Superior temporal gyrus (tissue), 1 donor: ENCODE results near the gene ZNHIT1.
"Not testable (repeated sequence)": the region's sequence is repeated elsewhere in the genome, so short reads cannot be mapped to it uniquely, and the experiment has no call there.

Source experiments
- DNase-seq: peaks from one replicate; pipeline ENCODE4 v3.0.0-alpha.2; 2016; ENCODE audit errors: extremely low spot score

The ZNHIT1 gene

DNA sequence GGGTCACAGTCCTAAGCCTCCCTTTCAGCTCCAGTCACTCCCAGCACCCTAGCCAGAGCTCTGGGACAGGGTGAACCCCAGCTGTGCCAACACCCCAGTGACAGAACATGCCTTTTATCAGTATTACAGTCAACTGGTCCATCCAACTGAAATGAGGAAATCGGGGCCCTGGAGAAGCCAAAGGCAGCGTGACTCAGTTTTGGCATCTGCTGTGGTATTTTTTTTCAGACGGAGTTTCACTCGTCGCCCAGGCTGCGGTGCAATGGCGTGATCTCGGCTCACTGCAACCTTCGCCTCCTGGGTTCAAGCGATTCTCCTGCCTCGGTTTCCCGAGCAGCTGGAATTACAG, 23.0 kb downstream of the ZNHIT1 start:
- no peak for DNase-seq

DNA sequence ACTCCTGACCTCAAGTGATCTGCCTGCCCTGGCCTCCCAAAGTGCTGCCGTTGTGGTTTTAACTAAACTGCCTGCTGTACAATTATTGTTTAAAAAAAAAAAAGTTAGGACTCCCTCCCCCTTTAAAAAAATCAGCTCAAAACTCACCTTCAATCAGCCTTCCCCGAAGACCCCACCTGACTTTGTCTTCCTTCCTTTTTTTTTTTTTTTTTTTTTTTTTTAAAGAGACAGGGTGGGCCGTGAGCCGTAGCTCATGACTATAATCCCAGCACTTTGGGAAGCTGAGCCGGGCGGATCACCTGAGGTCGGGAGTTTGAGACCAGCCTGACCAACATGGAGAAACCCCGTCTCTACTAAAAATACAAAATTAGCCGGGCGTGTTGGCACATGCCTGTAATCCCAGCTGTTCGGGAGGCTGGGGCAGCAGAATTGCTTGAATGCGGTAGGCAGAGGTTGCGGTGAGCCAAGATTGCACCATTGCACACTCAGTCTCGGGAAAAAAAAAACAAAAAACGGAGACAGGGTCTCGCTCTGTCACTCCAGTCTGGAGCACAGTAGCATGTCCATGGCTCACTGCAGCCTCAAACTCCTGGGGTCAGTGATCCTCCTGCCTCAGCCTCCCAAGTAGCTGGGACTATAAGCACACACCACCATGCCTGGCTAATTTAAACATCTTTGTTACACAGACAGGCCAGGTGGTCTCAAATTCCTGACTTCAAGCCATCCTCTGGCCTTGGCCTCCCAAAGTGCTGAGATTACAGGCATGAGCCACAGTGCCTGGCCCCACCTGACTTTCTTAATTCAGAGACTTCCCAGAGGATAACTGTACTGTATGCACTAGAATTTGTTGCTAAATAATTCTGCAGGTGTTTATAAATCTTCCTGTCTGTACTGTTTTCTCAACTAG, 23.7 kb downstream of the ZNHIT1 start:
- DNase-seq = no peak

DNA sequence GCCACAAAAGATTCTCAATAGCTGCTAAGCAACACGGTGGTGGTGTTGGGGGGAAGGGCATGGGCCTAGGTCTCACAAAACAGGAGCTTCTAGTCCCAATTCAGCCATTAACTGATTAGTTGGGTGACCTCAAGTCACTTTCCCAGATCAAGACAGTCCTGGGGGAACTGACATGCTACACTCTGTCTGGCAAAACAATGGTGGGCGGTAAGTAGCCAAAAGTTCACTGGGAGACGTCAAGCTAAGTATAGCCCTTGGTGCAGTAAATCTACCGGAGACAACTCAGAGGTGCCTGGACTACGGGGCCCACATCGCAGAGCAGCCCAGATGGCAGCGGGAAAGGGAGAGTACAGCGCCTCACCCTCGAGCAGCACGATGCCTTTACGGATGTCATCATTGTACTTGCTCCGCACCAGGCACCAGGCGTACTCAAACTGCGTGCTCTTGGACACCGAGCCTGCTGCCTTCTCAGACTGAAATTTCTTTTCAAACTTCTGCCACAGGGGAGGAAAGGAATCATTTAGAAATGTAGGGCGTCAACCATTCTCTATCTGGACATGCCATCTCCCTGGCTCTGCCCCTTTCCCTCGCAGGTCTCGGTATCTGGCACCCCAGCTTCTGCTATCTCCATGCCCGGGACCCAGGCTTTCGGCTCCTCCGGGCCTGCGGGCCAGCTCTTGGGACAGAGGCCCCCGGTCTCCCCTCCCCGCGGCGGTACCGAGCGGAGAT, 25.8 kb downstream of the ZNHIT1 start:
- peak; percentile 45 for DNase-seq

DNA sequence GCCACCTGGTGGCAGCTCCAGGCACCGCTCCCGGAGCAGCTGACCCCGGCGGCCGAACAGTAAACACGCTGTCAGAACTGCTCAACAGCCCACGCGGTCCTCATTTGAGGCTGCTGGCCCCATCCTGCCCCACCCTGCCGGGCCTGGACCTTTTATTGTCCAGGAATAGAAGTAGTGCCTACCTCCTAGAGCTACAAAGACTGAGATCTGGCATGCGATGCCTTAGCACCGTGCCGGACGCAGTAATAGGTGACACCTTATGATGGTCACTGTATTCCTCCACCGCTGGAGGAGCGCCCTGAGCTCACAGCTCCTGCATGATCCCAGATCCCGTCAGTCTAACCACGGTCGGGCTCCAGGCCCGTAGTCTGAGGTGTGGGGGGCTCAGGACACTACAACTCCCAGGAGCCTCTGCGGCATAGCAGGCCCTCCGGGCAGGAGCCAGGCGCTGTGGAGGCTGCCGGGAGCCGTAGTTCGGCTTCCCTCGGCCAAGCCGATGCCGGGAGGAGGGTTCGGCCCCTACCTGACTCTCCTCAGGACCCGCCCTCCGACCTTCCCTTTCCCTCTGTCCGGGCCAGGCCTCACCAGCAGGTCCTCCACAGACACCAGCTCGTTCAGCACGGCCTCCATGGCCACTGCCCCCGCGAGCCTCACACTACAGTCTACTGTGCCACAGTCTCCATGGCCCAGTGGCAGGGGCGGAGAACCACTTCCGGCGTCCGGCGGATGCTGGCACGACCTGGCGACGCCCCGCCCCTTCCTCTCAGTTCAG, 26.6 kb downstream of the ZNHIT1 start, which contains the start of gene FIS1:
Gene FIS1 (minus strand): TSS at position 707 of the 772 bp plus-strand sequence. CDS start 77 bp downstream, at position 630.
- DNase-seq = peak; percentile 96

DNA sequence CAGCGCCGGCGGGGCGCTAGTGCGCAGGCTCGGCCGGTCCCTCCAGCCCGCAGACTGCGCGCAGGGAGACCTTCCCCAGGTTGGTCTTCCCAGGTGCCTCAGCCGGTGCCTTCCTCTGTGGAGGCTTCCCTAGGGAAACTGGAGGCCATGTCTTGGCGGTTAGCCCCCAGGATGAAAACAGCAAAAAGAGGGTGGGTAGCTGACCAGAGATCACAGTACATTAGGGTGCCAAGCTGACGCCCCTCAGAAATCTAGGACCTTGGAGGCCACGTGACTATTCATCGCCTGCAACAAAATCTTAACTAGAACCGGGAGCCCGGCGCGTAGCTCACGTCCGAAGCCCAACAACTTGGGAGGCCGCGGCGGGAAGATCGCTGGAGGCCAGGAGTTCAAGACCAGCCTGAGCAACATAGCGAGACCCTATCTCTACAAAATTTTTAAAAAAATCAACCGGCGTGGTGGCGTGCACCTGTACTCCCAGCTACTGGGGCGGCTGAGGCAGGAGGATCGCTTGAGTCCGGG, 27.2 kb downstream of the ZNHIT1 start:
- no peak for DNase-seq

DNA sequence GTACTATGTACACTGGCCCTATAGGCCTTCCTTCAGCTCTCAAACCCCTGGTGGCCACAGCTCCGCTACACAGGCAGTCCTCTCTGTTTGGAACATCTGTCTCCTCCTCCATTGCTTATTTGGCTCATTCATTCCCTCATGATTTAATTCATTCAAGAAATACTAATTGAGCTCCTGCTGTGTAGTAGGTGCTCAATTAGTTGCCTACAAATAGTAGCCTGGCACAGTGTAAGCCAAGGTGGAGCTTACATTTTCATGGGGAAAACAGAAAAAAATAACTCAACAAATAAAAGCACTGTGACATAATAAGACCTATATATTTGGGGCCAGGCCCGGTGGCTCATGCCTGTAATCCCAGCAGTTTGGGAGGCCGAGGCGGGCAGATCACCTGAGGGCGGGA, 30.3 kb downstream of the ZNHIT1 start:
- DNase-seq = no peak

DNA sequence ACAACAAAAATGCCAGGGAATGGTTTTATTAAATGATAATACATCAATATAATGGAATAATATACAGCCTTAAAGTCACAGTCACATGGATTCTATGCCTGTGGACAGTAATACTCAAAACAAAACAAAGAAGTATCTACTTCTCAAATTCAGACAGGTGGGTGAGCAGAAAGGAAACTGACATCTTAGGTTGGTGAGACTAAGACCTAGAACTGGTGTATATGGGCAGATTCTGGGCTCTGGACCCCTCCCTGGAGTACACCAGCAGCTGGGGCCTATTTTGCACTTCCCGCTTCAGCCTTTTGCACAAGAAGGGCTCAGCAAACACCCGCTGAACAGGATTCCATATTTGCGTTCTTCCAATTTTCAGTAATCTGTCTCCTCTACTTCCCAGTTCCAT, 32.4 kb downstream of the ZNHIT1 start:
- no peak for DNase-seq

DNA sequence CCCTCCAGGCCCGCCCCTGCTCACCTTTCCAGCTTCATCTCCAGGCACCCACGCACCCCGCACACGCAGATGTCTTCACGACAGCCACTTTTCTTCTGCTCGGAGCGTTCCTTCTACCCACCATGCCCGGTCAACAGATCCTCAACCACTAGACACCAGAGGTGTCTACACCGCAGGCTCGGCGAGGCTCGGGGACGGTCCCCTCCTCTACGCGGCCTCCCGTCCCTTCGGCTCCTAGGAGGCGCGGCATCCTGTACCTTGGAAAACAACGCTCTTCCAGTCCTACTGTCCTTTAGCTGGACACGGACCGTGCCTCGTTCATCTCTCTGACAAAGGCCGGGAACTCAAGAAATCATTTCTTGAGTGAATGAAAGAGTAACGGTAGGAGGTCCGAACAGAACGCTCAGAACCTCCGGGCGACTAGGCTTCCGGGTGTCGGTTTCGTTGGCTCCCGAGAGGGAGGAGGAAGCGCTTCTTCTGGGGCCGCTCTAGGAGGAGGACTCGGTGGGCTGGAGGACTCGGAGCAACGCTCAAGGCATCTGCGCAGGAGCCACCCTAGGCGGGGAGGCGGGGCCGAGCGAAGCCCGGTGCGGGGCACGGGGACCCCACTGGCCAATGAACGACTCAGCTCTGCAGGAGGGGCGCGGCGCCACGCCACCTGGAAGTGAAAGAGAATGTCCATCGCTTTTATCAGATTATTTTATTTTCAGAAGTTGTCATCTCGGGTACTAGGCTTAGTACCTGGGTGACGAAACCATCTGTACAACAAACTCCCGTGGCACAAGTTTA, 34.1 kb downstream of the ZNHIT1 start:
- DNase-seq = peak; percentile 96

DNA sequence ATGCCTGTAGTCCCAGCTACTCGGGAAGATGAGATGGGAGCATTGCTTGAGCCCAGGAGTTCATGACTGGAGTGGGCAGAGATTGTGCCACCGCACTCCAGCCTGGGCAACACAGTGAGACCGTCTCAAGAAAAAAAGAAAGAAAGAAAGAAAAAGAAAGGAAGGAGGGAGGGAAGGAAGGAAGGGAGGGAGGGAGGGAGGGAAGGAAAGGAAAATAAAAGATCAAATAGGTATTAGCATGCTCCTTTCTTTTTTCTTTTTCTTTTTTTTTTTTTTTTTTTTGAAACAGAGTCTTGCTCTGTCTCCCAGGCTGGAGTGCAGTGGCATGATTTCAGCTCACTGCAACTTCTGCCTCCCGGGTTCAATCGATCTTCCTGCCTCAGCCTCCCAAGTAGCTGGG, 35.2 kb downstream of the ZNHIT1 start:
- not testable (repeated sequence) for DNase-seq

DNA sequence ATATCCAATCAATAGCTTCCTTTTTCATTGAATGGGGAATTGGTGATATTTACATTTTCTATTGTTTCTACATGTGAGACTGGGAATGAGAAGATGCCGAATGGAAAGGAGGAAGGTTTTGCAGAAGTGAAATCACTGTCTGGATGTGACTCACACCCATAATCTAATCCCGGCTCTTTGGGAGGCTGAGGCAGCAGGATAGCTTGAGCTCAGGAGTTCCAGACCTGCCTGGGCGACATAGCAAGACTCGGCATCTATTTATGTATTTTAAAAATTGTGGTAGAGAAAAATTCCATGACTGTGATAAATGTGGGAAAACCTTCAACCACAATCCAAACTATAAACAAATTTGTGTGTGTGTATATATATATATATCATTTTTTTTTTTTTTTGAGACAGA, 37.8 kb downstream of the ZNHIT1 start:
- no peak for DNase-seq

DNA sequence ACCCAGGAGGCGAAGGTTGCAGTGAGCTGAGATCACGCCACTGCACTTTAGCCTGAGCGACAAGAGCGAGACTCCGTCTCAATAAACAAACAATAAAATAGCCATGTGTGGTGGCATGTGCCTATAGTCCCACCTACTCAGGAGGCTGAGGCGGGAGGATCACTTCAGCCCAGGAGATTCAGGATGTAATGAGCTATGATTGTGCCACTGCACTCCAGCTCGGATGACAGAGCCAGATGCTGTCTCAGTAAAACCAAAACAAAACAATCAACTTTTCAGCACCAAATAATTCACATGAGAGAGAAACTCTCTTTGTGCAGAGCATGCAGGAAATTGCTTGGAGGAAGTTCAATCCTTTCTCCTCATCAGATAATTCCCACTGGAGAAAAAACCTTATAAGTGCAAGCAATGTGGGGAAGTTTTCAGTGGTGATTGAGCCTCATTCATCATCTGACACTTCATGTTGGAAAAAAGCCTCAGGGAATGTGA, 40.3 kb downstream of the ZNHIT1 start:
- DNase-seq = peak; percentile 10

DNA sequence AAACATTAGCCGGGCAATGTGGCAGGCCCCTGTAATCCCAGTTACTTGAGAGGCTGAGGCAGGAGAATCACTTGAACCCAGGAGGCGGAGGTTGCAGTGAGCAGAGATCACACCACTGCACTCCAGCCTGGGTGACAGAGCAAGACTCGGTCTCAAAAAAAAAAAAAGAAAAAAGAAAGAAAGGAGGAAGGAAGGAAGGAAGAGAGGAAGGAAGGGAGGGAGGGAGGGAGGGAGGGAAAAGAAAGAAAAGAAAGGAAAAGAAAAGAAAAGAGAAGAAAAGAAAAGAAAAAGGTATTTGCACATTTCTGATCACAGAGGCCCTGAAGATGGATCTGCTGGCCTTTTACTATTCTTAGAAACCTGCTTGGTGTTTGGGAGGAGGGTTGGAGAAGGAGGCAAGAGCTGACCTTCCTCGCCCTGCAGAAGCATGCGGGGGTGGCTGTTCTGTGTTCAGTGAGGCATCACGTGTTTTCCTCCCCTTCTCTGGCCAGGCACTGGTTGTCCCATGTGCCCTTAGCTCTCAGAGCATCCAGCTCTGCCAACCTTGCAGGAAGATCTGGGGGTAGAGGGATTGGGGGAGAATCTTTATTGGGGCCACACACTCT, 46.2 kb downstream of the ZNHIT1 start:
- not testable (repeated sequence) for DNase-seq

DNA sequence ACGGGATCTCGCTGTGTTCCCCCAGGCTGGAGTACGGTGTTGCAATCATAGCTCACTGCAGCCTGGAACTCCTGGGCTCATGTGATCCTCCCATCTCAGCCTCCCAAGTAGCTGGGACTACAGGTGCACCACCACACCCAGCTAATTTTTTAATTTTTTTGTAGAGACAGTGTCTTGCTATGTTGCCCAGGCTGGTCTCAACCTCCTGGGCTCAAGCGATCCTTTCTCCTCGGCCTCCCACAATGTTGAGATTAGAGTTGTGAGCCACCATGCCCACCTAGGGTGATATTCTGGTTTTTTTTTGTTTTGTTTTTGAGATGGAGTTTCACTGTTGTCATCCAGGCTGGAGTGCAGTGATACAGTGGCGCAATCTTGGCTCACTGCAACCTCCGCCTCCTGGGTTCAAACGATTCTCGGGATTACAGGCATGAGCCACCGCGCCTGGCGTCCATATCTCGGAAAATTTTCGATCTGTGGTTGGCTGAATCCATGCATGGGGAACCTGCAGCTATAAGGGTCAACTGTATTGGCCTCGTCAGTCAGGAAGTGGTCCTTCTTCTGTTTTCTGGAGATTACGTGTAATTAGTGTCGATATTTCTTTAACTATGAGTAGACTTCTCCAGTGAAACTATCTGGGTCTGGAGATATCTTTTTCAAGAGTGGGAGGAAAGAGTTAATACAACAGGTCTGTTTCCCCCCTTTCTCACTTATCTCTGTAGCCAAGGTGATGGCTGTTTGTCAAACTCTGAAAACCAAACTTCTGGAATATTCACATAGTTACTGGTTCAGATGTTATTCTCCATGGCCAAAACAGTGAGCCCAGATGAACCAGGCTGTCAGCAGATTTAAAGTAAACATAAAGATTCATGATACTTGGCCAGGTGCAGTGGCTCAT, 47.9 kb downstream of the ZNHIT1 start:
- DNase-seq = no peak

DNA sequence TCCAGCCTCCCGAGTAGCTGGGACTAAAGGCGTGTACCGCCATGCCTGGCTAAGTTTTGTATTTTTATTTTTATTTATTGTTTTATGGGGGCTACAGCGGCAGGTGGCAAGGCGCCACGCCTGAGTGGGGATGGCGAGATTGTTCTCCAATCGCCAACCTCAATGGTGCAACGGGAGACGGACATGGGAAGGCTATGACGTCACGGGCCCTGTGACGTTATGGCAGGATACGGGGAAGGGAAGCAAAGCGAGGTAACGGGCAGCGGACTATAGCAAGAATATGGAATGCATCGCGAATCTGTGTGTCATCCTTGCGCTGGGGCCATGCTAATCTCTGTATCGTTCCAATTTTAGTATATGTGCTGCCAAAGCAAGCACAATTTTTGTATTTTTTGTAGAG, 51.7 kb downstream of the ZNHIT1 start:
- DNase-seq = no peak

DNA sequence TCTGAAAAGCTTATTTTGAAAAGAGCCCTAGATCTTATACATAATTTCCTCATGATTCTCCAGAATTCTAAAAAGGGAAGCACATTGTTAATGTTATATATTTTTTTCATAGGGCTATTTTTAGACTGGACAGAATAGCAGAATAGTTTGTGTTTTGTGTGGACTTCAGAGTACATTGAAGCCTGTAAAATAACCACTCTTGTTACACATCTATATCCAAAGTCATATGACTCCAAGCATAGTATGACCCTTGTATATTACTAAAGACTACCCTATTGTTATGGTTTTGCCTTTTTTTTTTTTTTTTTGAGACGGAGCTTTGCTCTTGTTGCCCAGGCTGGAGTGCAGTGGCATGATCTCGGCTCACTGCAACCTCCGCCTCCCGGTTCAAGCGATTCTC, 53.1 kb downstream of the ZNHIT1 start:
- DNase-seq = peak; percentile 79

DNA sequence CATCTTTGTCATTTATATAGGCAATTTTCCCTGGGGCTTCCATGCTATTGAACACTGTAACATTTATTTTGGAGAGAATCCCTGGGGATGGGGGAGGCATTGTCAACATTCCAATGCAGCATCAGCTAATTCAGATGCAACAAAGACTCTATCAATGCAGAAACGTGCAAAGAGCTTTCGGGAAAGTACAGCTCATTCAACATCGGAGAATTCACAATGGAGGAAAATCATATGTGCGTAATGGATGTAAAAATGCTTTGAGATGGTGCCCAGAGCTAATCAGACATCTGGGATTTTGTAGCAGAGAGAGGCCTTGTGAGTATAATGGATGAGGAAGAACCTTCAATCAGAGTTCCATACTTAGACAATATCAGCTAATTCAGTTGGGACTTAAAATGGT, 55.2 kb downstream of the ZNHIT1 start:
- DNase-seq = no peak
